ENCODE results near the gene DNAH10. TPM values are rescaled to one million over a fixed set of nuclear protein-coding genes. Genes with fewer than 3 reads are reported as not detected.
A peak's percentile ranks its signal among the peaks of the same experiment; 100 is the strongest.

Gene DNAH10
- polyA plus RNA-seq = under 1 TPM; 0.02 to 0.24 (median 0.16) TPM

GRCh38 chr12:123761841-123762714 lies at the start of gene DNAH10:
Gene DNAH10, plus strand, starts transcription at chr12:123762301. Its CDS starts 36 bp downstream, at chr12:123762337.
- H3K27me3 Mint-ChIP-seq (ENCODE audit: low read depth in 3 of 3) = peaks cover 3 to 9% (median 5%) of the 10 kb centered on the region in 3 donors
- H3K36me3 Mint-ChIP-seq = peaks cover 14 to 22% (median 14%) of the 10 kb centered on the region in 3 donors
- DNase-seq = peak; percentile 48 to 52 (median 49)
- peak within 1 kb of the TSS; percentile 76 to 88 (median 86) for H3K4me3 Mint-ChIP-seq
- H3K4me1 Mint-ChIP-seq = peaks cover 7 to 8% of the 10 kb centered on the region in 2 donors
- H3K27ac Mint-ChIP-seq = no peak within 1 kb of the TSS
- no peaks in the 10 kb centered on the region for H3K9me3 Mint-ChIP-seq

- peak overlapping the region; percentile 52 to 89 (median 76) for H3K27ac Mint-ChIP-seq
Measured at GRCh38 chr12:123712780-123713319, 49.3 kb upstream of the DNAH10 start.

DNA sequence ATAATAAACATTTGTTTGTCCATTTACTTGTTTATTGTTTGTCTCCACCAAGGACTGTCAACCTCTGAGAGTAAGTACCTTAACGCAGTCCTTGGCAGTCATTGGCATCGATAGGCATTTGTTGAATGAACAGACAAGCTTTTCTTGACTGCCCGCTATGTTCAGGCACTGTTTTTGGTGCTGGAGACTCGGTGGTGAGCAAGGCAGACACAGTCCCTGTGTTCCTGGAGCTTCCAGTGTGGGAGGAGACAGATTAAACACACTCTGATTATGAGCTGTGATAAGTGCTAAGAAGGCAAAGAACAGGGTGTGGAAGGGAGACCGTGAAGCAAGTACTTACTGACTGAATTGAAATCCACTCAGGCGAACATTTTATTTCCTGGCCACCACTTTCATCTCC lies 48.7 kb upstream of the DNAH10 start:
- H3K4me3 Mint-ChIP-seq = peak overlapping the region; percentile 84 to 94 (median 87)
- no peak for DNase-seq
- peak overlapping the region; percentile 47 to 89 (median 70) for H3K27ac Mint-ChIP-seq
- H3K36me3 Mint-ChIP-seq = no peaks in the 10 kb centered on the region
- peaks cover 3 to 16% (median 9%) of the 10 kb centered on the region in 3 donors for H3K27me3 Mint-ChIP-seq (ENCODE audit: low read depth in 3 of 3)
- H3K4me1 Mint-ChIP-seq = peaks cover 36 to 45% of the 10 kb centered on the region in 2 donors
- H3K9me3 Mint-ChIP-seq = no peaks in the 10 kb centered on the region

More at GRCh38 chr12:123712780-123713319, 49.3 kb upstream of the DNAH10 start:
- H3K4me3 Mint-ChIP-seq = peak overlapping the region; percentile 84 to 94 (median 87)
- no peaks in the 10 kb centered on the region for H3K9me3 Mint-ChIP-seq
- DNase-seq = no peak
- H3K4me1 Mint-ChIP-seq = peaks cover 36 to 45% of the 10 kb centered on the region in 2 donors
- H3K36me3 Mint-ChIP-seq = no peaks in the 10 kb centered on the region
- peaks cover 3 to 16% (median 9%) of the 10 kb centered on the region in 3 donors for H3K27me3 Mint-ChIP-seq (ENCODE audit: low read depth in 3 of 3)

- DNase-seq = no peak
- H3K27ac Mint-ChIP-seq = peak overlapping the region; percentile 4 to 89 (median 57)
- H3K36me3 Mint-ChIP-seq = peaks cover 0 to 2% (median 0%) of the 10 kb centered on the region in 3 donors
- peaks cover 3 to 14% (median 9%) of the 10 kb centered on the region in 3 donors for H3K27me3 Mint-ChIP-seq (ENCODE audit: low read depth in 3 of 3)
- H3K9me3 Mint-ChIP-seq = no peaks in the 10 kb centered on the region
- H3K4me1 Mint-ChIP-seq = peaks cover 36 to 45% of the 10 kb centered on the region in 2 donors
- H3K4me3 Mint-ChIP-seq = peak overlapping the region; percentile 84 to 94 (median 87)
Measured at GRCh38 chr12:123713823-123714585, 48.1 kb upstream of the DNAH10 start.

DNA sequence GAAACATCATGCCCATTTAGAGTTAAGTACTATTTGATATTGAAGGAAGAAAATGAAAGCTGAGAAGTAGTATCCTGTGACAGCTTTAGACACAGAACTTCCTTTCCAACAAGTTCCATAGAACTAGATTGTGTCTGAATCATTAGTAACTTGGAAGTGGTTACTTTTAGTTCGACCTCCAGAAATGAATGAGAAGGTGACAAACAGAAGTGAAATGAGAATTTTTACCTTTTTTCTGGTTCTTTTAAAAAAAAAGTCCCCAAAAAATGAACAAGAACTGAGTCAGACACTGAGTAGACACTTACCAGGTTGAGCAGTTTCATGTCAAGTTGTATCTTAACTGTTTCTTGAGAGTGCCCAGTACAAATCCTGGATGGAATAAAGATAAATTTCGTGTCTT lies 46.9 kb upstream of the DNAH10 start:
- peaks cover 3 to 14% (median 9%) of the 10 kb centered on the region in 3 donors for H3K27me3 Mint-ChIP-seq (ENCODE audit: low read depth in 3 of 3)
- peak overlapping the region in 2 of 5 donors; percentile 20 to 22 for H3K4me3 Mint-ChIP-seq
- DNase-seq = no peak
- peaks cover 0 to 9% (median 3%) of the 10 kb centered on the region in 3 donors for H3K36me3 Mint-ChIP-seq
- H3K4me1 Mint-ChIP-seq = peaks cover 36 to 45% of the 10 kb centered on the region in 2 donors
- peak overlapping the region in 3 of 6 donors; percentile 15 to 84 (median 23) for H3K27ac Mint-ChIP-seq
- no peaks in the 10 kb centered on the region for H3K9me3 Mint-ChIP-seq

DNA sequence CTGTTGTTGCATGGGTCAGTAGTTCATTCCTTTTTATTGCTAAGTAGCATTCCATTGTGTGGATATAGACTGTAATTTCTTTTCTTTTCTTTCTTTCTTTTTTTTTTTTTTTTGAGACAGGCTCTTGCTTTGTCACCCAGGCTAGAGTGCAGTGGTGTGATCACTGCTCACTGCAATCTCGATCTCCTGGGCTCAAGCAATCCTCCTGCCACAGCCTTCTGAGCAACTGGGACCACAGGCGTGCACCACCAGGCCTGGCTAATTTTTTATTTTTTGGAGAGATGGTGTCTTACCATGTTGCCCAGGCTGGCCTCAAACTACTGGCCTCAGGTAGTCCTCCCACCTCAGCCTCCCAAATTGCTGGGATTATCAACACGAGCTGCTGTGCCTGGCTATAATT lies 44.8 kb upstream of the DNAH10 start:
- H3K36me3 Mint-ChIP-seq = peaks cover 0 to 13% (median 3%) of the 10 kb centered on the region in 3 donors
- DNase-seq = no peak
- no peak overlapping the region for H3K27ac Mint-ChIP-seq
- H3K4me1 Mint-ChIP-seq = peaks cover 27 to 34% of the 10 kb centered on the region in 2 donors
- no peak overlapping the region for H3K4me3 Mint-ChIP-seq
- H3K27me3 Mint-ChIP-seq (ENCODE audit: low read depth in 3 of 3) = no peaks in the 10 kb centered on the region
- no peaks in the 10 kb centered on the region for H3K9me3 Mint-ChIP-seq

DNA sequence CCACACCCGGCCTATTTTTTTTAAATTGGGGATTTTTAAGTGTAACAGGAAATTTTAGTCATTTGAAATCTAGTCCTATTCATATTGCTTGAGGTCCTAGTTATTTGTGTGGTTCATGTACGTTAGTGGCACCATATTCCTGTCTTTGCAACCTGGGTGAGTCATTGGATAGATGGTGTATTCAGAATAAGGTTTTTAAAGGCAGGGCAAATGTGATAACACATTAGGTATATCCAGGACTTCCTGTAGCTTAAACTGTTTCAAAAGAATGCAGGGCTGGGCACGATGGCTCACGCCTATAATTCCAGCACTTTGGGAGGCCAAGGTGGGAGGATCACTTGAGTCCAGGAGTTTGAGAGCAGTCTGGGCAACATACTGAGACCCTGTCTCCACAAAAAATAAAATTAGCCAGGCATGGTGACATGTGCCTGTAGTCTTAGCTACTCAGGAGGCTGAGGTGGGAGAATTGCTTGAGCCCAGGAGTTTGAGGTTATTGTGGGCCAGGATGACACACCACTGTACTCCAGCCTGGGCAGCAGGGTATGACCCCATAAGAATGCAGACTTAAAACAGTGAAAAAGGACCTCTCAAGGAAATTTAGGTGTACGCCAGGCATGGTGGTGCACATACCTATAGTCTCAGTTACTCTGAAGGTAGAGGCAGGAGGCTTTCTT lies 41.8 kb upstream of the DNAH10 start:
- no peaks in the 10 kb centered on the region for H3K27me3 Mint-ChIP-seq (ENCODE audit: low read depth in 3 of 3)
- H3K4me3 Mint-ChIP-seq = no peak overlapping the region
- peaks cover 0 to 19% (median 3%) of the 10 kb centered on the region in 3 donors for H3K36me3 Mint-ChIP-seq
- DNase-seq = no peak
- H3K27ac Mint-ChIP-seq = no peak overlapping the region
- peaks cover 1 to 6% of the 10 kb centered on the region in 2 donors for H3K4me1 Mint-ChIP-seq
- no peaks in the 10 kb centered on the region for H3K9me3 Mint-ChIP-seq

GRCh38 chr12:123721245-123721644 lies 40.9 kb upstream of the DNAH10 start:
- Mint-ChIP-seq H3K4me1 (peaks cover 0 to 1% of the 10 kb centered on the region in 2 donors), H3K4me3 (no peak overlapping the region), H3K36me3 (peaks cover 0 to 25% (median 9%) of the 10 kb centered on the region in 3 donors), H3K9me3 (no peaks in the 10 kb centered on the region), H3K27ac (no peak overlapping the region), H3K27me3 (ENCODE audit: low read depth in 3 of 3) (no peaks in the 10 kb centered on the region)
- no peak for DNase-seq

- Mint-ChIP-seq H3K27ac (no peak overlapping the region), H3K4me3 (no peak overlapping the region), H3K9me3 (no peaks in the 10 kb centered on the region), H3K36me3 (peaks cover 3 to 38% (median 14%) of the 10 kb centered on the region in 3 donors), H3K4me1 (no peaks in the 10 kb centered on the region), H3K27me3 (ENCODE audit: low read depth in 3 of 3) (no peaks in the 10 kb centered on the region)
- DNase-seq = no peak
Measured at GRCh38 chr12:123723011-123723410, 39.1 kb upstream of the DNAH10 start.

GRCh38 chr12:123723765-123724164 lies 38.3 kb upstream of the DNAH10 start:
- Mint-ChIP-seq H3K4me3 (no peak overlapping the region), H3K27me3 (ENCODE audit: low read depth in 3 of 3) (no peaks in the 10 kb centered on the region)

GRCh38 chr12:123726244-123726643 lies 35.9 kb upstream of the DNAH10 start:
- peaks cover 17 to 46% (median 18%) of the 10 kb centered on the region in 3 donors for H3K36me3 Mint-ChIP-seq
- H3K27ac Mint-ChIP-seq = no peak overlapping the region
- no peak overlapping the region for H3K4me3 Mint-ChIP-seq

More at GRCh38 chr12:123723765-123724164, 38.3 kb upstream of the DNAH10 start:
- no peak overlapping the region for H3K27ac Mint-ChIP-seq
- H3K36me3 Mint-ChIP-seq = peaks cover 8 to 43% (median 18%) of the 10 kb centered on the region in 3 donors
- H3K9me3 Mint-ChIP-seq = no peaks in the 10 kb centered on the region
- no peaks in the 10 kb centered on the region for H3K4me1 Mint-ChIP-seq
- DNase-seq = no peak

GRCh38 chr12:123726962-123727361 lies 35.1 kb upstream of the DNAH10 start:
- no peak overlapping the region for H3K27ac Mint-ChIP-seq
- H3K27me3 Mint-ChIP-seq (ENCODE audit: low read depth in 3 of 3) = no peaks in the 10 kb centered on the region
- H3K4me3 Mint-ChIP-seq = no peak overlapping the region
- H3K4me1 Mint-ChIP-seq = no peaks in the 10 kb centered on the region
- peaks cover 24 to 53% (median 25%) of the 10 kb centered on the region in 3 donors for H3K36me3 Mint-ChIP-seq
- H3K9me3 Mint-ChIP-seq = no peaks in the 10 kb centered on the region
- no peak for DNase-seq

More at GRCh38 chr12:123726244-123726643, 35.9 kb upstream of the DNAH10 start:
- DNase-seq = no peak
- Mint-ChIP-seq H3K27me3 (ENCODE audit: low read depth in 3 of 3) (no peaks in the 10 kb centered on the region), H3K4me1 (no peaks in the 10 kb centered on the region), H3K9me3 (no peaks in the 10 kb centered on the region)

DNA sequence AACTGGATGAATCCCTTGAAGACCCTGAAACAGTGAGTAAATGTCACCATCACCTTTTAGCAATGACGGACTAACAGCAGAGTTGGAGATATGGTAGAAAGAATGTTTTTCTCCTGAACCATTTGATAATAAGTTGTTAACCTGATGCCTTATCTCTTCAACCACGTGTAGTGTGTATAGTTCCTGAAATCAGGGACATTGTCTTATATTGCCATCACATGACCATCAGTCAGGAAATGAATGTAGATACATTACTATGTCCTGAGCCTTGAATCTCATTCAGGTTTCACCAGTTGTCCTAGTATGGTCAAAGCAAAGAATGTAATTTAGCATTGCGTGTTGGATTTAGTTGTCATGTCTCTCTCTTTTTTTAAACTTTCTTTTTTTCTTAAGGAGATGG lies 34.2 kb upstream of the DNAH10 start:
- Mint-ChIP-seq H3K27ac (no peak overlapping the region), H3K4me1 (no peaks in the 10 kb centered on the region), H3K36me3 (peaks cover 30 to 60% (median 33%) of the 10 kb centered on the region in 3 donors), H3K9me3 (no peaks in the 10 kb centered on the region), H3K4me3 (no peak overlapping the region), H3K27me3 (ENCODE audit: low read depth in 3 of 3) (peaks cover 0 to 2% (median 0%) of the 10 kb centered on the region in 3 donors)
- DNase-seq = no peak

Data from immature natural killer cell (primary cell).